ENCODE measurements around the gene PARD6B.
"Not testable (repeated sequence)": the region's sequence is repeated elsewhere in the genome, so short reads cannot be mapped to it uniquely, and the experiment has no call there.

Gene PARD6B

GRCh38 chr20:50800986-50801746 is 69.8 kb downstream of the PARD6B start:
- DNase-seq, result not testable (repeated sequence)

- DNase-seq, result no peak
Observed at GRCh38 chr20:50801747-50802125, 70.4 kb downstream of the PARD6B start.

- no peak for DNase-seq
Observed at GRCh38 chr20:50802289-50802688, 70.9 kb downstream of the PARD6B start.

GRCh38 chr20:50804437-50805348 is 73.3 kb downstream of the PARD6B start:
- no peak for DNase-seq

- DNase-seq, result no peak
Observed at GRCh38 chr20:50805349-50805684, 73.9 kb downstream of the PARD6B start.

GRCh38 chr20:50806126-50806768 is 74.9 kb downstream of the PARD6B start:
- DNase-seq, result no peak
